ENCODE data around the gene TLN1. TPM values are rescaled to one million over a fixed set of nuclear protein-coding genes. Genes with fewer than 3 reads are reported as not detected.

The TLN1 gene
- total RNA-seq, 2 experiments from 2014 or later, result 98.8 to 177 TPM

DNA sequence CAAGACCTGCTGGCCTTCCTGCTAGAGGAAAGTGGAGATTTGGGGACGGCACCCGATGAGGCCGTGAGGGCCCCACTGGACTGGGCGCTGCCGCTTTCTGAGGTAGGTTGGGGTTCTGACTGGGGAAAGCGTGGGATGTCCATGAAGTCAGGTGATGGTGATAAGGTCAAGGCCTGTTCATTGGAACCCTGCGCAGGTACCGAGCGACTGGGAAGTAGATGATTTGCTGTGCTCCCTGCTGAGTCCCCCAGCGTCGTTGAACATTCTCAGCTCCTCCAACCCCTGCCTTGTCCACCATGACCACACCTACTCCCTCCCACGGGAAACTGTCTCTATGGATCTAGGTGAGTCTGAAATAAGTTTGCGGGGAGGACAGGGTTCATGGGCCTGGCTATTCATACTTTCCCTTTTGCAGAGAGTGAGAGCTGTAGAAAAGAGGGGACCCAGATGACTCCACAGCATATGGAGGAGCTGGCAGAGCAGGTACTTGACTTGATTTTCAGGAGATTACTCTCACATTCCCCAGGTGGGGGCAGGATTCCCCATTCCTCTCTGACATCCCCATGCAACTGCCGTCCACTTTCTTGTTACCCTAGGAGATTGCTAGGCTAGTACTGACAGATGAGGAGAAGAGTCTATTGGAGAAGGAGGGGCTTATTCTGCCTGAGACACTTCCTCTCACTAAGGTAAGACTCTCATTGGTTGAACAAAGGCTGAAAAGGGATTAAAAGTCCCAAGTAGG, 976 bp upstream of the TLN1 start:
- peaks cover 11% of the 10 kb centered on the region; the same call in 1 of the 2 replicates for H4K20me1 ChIP-seq (ENCODE audit: insufficient read depth, low read length)
- TF ChIP-seq, protein P1, sequence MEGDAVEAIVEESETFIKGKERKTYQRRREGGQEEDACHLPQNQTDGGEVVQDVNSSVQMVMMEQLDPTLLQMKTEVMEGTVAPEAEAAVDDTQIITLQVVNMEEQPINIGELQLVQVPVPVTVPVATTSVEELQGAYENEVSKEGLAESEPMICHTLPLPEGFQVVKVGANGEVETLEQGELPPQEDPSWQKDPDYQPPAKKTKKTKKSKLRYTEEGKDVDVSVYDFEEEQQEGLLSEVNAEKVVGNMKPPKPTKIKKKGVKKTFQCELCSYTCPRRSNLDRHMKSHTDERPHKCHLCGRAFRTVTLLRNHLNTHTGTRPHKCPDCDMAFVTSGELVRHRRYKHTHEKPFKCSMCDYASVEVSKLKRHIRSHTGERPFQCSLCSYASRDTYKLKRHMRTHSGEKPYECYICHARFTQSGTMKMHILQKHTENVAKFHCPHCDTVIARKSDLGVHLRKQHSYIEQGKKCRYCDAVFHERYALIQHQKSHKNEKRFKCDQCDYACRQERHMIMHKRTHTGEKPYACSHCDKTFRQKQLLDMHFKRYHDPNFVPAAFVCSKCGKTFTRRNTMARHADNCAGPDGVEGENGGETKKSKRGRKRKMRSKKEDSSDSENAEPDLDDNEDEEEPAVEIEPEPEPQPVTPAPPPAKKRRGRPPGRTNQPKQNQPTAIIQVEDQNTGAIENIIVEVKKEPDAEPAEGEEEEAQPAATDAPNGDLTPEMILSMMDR (conservative IDR thresholded peaks at IDR 0.05; ENCODE audit: low read length), result peak; percentile 56
- no peak for TF ChIP-seq EZH2phosphoT487 (IDR thresholded peaks at IDR 0.05; ENCODE audit: borderline replicate concordance, low read depth, low read length)
- ChIA-PET POLR2A (interaction anchor here (0.6 to 3.9 kb wide), 12 partner anchors 10 to 647 kb away, joined by 3 to 38 read pairs (median 4); partner anchors contain the start of genes CCDC107, GBA2, RGP1 and RMRP), CTCF (ENCODE audit: unreplicated experiment) (interaction anchor here (1.2 to 2.1 kb wide), 3 partner anchors 14 to 129 kb away, joined by 3 to 8 read pairs (median 3); no protein-coding TSS in a partner anchor)
- H3K4me1 ChIP-seq (ENCODE audit: insufficient read depth, low read length, poor library complexity, severe bottlenecking), result peaks cover 49% of the 10 kb centered on the region
- peak overlapping the region; percentile 93 for H3K4me2 ChIP-seq (ENCODE audit: low read length)
- intact Hi-C loops (cut with micrococcal nuclease; ENCODE audit: unreplicated experiment), result loop anchor here (1.0 to 10.0 kb wide), 6 partner anchors 24 to 658 kb away; partner anchors contain the start of genes FANCG, SPAG8 and VCP
- H2AFZ ChIP-seq (ENCODE audit: low read length), result peak overlapping the region; percentile 81
- no peaks in the 10 kb centered on the region for H3K9me3 ChIP-seq (ENCODE audit: low read length)
- H3K9me2 ChIP-seq (ENCODE audit: insufficient read depth, low read length), result no peaks in the 10 kb centered on the region
- peaks cover 38% of the 10 kb centered on the region for H3K79me2 ChIP-seq (ENCODE audit: insufficient read depth, low read depth, low read length)
- peak; percentile 47 for DNase-seq (ENCODE audit: low spot score)
- BruUV-seq (replicated peaks), result TSS peak; percentile 90
- peak overlapping the region; percentile 89 for H3K4me3 ChIP-seq (ENCODE audit: low read depth, low read length, poor library complexity, severe bottlenecking)
- H3K36me3 ChIP-seq (ENCODE audit: insufficient read depth, low read length), result peaks cover 33% of the 10 kb centered on the region; the same call in 1 of the 2 replicates
- peak overlapping the region; percentile 77 for H3K27ac ChIP-seq (ENCODE audit: low read depth, low read length, poor library complexity, severe bottlenecking)

DNA sequence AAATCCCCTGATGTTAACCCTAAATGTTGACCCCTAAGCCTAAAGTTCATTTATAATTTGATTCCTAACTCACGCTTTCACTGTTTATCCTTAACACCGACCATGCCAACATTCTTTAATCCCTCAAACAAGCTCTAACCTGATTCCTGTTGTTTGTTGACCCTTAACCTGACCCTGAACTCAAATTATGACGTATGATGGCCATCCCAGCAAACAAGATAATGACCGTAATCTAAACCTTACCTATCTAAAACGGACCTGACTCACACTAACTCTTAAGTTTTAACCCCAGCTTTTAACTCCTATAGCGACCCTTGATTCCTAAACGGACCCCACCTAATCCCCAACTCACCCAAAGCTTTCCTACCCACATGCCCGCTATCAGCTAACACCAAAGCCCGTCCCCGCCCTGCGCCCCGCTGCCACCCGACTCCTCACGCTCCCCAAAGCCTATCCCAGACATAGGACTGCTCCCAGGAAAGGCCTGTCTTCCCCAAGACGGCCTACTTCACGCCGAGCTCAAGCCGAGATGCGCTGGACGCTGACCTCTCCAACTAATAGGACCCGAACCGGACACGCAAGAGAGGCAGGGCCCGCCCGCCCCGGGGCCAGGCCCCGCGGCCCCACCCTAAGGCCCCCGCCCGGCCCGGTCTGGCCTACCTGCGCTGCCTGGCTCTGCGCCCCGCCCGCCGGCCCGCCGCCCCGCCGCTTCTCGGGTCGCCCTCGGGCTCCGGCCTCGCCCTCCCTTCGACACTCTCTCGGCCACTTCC, 395 bp downstream of the TLN1 start:
- Histone ChIP-seq H3K9me2 (ENCODE audit: insufficient read depth, low read length) (no peaks in the 10 kb centered on the region), H3K36me3 (ENCODE audit: insufficient read depth, low read length) (peaks cover 26% of the 10 kb centered on the region; the same call in 1 of the 2 replicates), H3K79me2 (ENCODE audit: insufficient read depth, low read depth, low read length) (peaks cover 51% of the 10 kb centered on the region), H3K4me2 (ENCODE audit: low read length) (peak overlapping the region; percentile 97), H3K27ac (ENCODE audit: low read depth, low read length, poor library complexity, severe bottlenecking) (peak overlapping the region; percentile 77), H4K20me1 (ENCODE audit: insufficient read depth, low read length) (peaks cover 15% of the 10 kb centered on the region; the same call in 1 of the 2 replicates), H3K4me1 (ENCODE audit: insufficient read depth, low read length, poor library complexity, severe bottlenecking) (peaks cover 63% of the 10 kb centered on the region), H3K4me3 (ENCODE audit: low read depth, low read length, poor library complexity, severe bottlenecking) (peak overlapping the region; percentile 89), H2AFZ (ENCODE audit: low read length) (peak overlapping the region; percentile 44; the same call in 1 of the 2 replicates), H3K9me3 (ENCODE audit: low read length) (no peaks in the 10 kb centered on the region)
- BruUV-seq (replicated peaks), result no TSS peak
- CTCF ChIA-PET (ENCODE audit: unreplicated experiment), result interaction anchor here (1.0 to 2.1 kb wide), 3 partner anchors 15 to 71 kb away, joined by 3 to 8 read pairs (median 4); partner anchors contain the start of gene ARHGEF39
- POLR2A ChIA-PET, result interaction anchor here (0.5 to 3.9 kb wide), 18 partner anchors 13 to 361 kb away, joined by 3 to 38 read pairs (median 5); partner anchors contain the start of genes ARHGEF39, CCDC107, GBA2 and HINT2
- TF ChIP-seq EZH2phosphoT487 (IDR thresholded peaks at IDR 0.05; ENCODE audit: borderline replicate concordance, low read depth, low read length), result no peak
- TF ChIP-seq, protein P1 (conservative IDR thresholded peaks at IDR 0.05; ENCODE audit: low read length), result no peak
- DNase-seq (ENCODE audit: low spot score), result no peak
- intact Hi-C loops (cut with micrococcal nuclease; ENCODE audit: unreplicated experiment), result loop anchor here (1.0 to 10.0 kb wide), 6 partner anchors 25 to 657 kb away; partner anchors contain the start of genes FANCG, SPAG8 and VCP

All from OCI-LY7 (cell line).